SKM-1 treated with dmso at 0.1 percent for 144 hours (cell line): ENCODE data around the gene FMN1.
"Not testable (repeated sequence)": the region's sequence is repeated elsewhere in the genome, so short reads cannot be mapped to it uniquely, and the experiment has no call there.

Experiments used
- DNase-seq: peaks from one replicate; lab custom pipeline; 2025; ENCODE audit not compliant: unreplicated experiment; lab: John Stamatoyannopoulos, UW

Gene FMN1

DNA sequence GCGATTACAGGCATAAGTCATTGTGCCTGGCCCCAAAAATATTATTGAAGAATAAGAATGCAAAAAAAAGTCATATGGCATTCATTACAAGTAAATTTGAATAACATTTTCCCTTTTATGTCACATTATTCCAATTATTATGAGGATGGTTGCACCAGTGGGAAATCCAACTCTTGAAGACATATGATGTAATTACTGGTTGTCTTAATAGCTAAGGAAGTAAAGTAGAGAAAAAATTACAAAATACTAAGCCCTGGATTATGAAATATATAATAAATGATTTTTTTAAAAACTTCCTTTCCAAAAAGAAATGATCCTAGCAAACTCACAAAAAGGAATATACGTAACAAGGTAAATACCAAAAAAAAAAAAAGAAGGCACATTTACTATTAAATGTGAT is 98.9 kb downstream of the FMN1 start:
- DNase-seq, result no peak

DNA sequence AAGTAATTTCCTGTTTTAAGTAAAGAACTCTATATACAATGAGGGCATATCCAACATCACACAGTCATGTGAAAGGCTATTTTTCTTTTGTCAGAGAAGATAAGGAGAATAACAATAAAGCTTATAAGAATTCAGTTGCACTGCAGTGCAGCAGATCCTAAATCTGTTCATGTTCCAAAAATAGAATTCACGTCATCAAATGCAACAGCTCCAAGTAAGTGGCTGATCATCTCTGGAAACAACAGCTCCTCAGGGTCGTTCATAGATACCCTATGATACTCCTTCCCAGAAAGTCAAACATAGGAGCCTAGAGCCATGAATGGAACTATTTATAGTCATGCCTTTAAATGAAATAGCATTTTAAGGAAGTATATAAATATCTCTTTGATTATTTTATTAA is 100.2 kb downstream of the FMN1 start:
- no peak for DNase-seq

DNA sequence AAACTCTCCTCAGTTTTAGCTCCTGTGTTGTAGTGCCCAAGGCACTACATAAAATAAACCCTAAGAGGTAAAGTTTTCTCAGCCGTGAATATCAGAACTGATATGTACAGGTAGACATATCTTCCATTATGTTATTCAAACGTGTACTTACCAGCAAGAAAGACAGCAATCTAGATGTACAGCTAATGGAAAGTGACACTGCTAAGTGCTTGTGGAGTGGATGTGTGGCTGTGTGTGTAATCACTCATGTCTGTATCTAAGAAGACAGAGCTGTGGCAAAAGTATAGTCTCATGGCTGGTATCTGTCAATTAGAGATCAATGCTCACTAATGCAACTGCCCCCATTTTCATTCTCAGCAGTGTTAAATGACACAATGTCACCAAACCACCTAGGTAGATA is 101.3 kb downstream of the FMN1 start:
- no peak for DNase-seq

DNA sequence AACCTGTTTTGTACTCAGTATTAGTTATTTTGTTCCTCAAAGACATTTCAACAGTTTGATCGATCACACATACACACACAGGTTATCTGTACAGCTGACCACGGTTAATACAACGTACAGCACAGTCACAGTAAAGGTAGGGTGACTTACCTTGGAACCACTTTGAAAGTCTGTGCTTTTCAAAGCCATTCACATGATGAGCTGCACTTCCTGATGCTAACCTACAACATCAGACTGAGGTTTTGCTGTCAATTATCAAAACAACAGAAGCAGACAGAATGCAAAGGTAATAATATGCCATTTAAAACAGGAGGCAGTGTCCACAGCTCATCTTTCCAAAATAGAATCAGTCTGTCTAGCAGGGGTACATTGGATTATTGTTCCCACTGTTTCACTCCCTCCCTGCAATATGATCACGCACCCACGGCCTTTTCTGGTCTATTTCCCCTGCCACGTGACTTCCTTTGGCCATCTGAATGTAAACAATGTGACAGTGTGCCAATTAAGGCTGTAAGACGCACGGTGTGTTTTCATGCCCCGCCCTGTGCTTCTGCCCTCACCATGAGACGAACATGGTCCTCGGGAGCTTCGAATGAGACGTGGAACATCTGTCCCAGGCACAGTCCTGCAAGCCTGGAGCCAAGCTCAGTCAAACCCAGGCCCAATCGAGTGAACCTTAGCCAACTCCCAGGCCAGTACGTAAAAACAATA is 102.4 kb downstream of the FMN1 start:
- no peak for DNase-seq

DNA sequence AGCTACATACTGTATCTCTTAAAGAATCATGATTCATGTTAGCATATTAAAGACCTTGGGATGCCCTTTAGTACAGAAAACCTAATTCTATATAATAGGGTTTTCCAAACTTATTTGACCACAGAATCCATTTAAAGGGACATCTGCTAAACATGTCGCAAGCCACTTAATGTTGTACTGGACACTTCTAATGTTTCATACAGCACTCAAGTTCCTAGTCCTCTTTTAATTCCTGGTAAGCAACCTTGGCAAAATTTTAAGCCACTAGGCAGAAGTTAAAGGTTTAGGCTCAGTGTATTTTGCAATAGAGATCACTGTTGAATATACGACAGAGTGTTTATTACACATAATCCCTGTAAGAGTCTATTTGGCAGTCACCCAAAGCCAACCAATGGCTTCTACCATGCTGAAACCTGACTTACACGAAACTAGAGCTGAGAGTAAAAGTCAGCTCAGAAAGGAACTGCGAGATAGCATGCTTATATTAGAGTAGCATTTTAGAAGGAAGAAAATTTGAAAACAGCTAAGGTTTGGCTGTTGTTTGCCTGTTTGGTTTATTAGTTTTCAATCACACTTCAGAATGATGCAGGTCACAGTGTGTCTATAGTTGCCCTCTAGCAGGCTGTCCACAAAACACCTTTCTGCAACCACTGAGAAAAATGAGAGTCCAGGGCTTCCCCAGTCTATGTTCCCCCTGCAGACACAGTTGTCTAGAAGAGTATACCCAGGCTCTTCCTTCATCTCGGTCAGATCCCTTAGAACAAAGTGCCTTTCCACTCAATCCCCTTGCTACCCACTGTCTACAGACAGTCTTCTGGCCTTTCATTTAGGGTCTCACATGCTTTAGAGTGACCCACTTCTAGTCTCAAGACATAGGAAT is 104.4 kb downstream of the FMN1 start:
- peak; percentile 6 for DNase-seq

DNA sequence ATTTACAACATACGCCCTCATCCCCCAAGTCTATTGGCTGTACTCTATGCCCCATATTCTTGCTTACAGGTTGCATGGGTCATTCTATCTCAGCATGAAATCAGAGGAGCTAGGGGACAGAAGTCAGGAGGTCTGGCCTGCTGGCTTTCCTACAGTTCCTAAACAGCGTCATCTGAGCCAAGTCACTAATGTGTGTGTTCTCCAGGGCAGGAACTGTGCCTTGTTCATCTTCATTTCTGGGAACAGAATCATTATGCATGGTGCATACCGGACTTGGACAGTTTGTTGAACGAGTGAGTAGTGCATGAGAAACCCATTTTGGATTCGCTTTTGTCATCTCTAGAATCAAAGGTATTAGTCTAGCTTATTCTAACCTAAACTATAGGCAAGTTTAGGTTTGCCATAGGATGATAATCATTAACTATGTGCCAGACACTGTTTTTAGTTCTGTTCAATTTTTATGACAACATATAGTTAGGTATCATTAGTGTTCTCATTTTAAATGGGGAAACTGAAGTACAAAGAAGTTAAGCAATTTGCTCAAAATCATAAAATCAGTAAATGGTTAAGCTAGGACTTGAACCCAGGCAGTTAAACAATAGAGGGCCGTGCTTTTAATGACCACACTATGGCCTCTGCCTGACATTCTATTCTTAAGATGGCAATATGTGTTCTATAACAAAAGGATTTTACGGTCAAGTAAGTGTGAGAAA is 105.2 kb downstream of the FMN1 start:
- no peak for DNase-seq

DNA sequence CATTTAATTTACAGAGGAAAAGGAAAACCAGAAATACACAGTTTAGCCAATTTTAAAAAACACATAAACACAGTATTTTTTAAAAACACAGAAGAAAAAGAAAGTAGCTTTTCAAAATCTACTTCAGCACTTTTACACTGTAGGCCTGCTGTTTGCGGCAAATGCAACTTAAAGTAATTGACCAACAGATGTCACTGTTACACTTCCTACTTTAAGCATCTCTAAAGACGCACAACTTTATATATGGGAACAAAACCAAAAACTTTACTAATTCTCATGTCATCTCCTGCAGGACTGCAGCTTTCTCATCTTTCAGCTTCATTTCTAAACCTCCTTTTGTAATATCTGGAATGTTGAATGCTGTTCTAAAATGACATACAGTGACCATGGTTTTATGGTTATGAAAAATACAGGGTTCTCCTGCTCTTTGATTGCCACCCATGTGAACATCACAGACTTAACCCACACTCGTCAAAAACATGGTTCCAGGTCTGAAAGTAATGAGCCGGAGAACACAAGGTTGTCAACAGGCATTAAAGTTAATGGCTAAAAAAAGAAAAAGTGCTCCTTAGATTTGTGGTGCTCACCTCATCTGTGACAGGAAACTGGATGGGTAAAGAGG is 107.9 kb downstream of the FMN1 start:
- peak; percentile 46 for DNase-seq

DNA sequence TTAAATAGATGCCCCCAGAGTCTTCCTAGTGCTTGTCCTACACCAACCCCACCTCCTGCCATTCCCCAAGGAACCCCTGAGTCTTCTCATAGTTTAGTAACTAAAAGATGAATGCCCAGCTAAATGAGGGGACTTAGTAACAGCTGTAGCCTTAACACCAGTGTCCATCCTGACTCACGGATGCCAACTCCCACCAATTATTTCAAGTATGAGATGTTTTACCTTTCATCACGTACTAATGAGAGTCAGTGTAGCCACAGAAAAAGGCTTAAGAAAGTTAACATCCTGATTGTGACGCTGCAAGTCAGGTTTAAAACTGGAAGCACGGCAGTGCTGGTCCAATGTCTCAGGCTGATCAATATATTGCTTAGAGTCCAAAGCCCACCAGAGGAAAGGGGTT is 109.9 kb downstream of the FMN1 start:
- DNase-seq, result no peak

DNA sequence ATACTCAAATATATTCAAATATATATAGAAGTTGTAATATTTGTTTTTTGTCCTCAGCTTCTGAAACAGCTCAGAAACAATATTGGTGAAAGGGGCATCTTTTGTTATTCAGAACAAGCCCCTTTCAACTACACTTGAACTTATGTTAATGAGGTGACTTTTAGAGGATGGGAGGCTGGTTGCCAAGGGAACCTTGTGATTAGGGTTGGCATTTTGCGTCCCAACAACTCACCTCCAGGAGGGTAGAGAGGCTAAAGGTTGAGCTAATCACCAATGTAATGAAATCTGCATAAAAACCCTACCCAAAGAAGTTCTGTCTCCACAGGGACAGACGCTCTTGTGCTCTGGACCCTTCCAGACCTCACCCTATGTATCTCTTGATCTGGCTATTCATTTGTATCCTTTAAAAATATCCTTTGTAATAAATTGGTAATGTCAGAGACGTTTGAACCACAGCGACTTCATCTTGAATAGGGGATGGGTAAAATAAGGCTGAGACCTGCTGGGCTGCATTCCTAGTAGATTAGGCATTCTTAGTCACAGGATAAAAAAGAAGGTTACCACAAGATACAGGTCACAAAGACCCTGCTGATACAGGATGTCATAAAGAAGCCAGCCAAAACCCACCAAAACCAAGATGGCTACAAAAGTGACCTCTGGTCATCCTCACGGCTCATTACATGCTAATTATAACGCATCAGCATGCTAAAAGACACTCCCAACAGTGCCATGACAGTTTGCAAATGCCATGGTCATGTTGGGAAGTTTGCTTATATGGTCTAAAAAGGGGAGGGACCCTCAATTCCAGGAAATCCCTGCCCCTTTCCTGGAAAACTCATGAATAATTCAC is 111.1 kb downstream of the FMN1 start:
- DNase-seq, result no peak

DNA sequence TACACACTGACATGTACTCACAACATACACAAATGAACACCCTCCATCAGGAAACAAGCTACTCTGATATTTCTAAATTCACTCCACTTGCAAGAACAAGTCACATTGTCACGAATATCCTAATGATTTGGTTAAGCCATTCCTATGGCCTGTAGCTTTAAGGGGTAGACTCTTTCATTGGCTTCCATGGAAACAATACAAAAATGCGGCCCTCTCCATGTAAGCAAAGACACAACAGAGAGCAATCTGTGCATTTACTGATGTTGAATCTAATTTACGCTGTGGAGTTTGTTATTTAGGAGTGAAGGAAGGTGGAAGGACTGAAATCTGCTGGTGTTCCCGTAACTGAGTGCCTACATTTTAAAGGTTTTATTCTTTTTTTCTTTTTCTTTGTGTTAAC is 114.5 kb downstream of the FMN1 start:
- DNase-seq, result no peak

DNA sequence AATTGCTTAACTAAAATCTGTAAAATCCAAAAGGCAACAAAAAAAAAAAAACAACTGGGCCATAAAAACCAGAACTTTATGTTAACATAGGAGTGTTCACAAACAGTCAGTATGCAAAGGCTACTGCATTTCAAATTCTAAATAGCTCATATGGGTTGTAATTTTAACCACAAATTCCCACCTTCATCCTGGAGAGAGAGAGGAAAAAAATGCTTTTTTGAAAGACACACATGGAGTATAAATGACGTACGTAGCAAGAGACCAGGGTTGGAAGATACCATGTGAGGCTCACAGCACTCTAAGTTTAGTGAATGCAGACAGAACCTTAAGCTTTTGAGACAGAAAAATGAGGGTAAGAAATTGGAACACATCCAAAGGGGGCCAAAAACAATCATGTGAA is 115.9 kb downstream of the FMN1 start:
- DNase-seq, result no peak

DNA sequence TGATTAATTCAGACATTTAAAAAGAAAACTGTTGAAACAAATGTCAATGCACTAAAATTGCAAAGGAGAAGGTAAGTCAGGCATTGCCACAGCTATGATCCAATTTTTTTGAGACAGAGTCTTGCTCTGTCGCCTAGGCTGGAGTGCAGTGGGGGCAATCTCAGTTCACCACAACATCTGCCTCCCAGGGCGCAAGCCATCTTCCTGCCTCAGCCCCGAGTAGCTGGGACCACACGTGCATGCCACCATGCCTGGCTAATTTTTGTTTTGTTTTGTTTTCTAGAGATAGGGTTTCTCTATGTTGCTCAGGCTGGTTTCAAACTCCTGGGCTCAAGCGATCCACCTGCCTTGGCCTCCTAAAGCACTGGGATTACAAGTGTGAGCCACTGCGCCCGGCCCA is 117.6 kb downstream of the FMN1 start:
- DNase-seq, result no peak

DNA sequence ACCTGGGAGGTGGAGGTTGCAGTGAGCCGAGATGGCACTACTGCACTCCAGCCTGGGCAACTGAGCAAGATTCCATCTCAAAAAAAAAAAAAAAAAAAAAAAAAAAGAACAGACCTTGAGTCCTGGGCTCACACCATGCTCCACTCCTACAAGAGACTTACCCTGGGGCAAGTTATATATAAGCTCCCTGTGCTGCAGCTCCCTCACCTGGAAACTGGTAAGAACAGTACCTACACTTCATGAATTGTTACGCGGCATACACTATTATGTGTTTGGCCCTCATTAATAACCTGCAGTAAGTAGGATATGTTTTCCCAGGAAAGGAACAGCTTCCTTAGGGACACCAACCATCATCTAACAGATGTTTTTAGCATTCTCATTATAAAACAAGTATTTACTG is 119.6 kb downstream of the FMN1 start:
- no peak for DNase-seq

DNA sequence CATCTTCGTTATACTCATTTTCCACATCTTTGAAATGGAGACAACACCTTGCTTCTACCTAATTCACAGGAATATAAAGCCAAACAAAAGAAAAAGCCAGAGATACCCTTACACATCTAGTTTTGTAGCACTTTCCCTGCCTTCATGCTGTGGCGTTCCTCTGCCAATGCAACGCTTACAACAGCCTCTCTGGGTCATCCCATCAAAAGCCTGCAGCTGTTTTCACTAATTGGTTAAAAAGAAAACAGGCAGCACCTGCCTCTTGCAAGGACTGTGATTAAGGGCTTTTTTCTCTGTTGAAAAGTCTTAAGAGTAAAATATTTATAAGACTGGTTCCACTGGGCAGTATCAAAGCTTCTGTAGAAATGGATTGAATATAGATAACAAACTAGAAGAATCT is 120.3 kb downstream of the FMN1 start:
- DNase-seq, result no peak

DNA sequence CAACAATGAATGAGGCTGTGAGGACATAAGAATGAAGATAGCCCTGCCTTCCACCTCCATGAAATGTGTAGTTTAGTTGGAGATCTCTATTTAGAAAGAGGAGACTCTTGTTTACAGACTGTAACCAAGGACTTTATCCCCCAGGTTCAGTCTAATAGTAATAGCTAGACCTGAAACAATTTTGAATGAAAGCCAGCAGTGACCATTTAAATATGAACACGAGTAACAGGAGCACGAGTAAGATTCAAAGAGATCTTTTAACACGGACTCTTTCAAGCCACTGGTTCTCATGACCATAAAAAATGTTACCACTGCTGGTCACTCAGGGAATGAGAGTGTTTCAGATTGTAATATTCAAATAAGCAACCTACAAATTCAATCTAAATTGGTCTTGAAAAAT is 123.1 kb downstream of the FMN1 start:
- DNase-seq, result no peak

DNA sequence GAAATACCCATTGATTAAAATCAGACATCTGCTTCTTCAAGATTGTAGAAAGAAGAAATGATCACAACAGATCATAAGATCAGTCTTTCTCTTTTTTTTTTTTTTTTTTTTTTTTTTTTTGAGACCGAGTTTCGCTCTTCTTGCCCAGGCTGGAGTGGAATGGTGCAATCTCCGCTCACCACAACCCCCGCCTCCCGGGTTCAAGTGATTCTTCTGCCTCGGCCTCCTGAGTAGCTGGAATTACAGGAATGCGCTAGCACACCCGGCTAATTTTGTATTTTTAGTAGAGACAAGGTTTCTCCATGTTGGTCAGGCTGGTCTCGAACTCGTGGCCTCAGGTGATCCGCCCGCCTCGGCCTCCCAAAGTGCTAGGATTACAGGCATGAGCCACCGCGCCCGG is 124.6 kb downstream of the FMN1 start:
- not testable (repeated sequence) for DNase-seq

DNA sequence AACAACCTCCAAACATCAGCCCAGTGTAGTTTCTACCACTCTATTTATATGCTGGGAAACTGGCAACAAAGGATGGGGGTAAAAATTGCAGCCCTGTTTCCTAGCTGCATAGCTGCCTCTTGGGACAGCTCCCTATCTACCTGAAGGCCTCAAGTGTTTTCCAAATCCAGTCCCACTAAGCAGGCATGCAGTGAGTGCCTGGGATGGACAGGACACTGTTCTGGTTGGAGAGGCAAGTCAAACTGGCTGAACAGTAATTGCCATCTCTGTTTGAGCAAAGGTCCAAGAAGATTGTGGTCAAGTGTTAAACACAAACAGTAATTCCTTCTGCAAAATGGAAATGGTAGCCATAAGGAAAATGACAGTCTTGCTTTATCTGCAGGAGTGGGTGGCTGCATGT is 125.4 kb downstream of the FMN1 start:
- DNase-seq, result no peak

DNA sequence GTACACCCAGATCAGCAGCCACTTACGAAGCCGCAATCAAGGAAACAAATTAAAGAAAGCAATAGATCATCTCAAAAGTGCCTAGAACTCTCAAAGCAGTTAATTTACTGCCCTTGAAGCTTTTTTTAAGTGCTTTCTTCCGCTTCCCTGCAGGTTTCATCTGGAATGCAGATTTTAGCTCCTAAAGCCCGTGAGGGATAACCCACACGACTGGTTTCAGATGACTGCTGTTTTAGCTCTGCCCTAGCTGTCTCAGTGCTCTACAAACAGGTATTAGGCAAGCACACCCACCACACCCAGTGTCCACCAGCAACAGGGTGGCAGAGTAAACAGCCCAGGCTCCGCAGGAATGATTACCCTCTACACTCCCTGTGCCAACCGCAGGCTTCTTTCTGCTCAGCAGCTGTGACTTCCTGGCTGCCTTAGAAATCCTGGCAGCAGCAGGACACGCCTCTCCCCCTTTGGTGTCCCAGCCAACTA is 126.0 kb downstream of the FMN1 start:
- DNase-seq, result no peak

DNA sequence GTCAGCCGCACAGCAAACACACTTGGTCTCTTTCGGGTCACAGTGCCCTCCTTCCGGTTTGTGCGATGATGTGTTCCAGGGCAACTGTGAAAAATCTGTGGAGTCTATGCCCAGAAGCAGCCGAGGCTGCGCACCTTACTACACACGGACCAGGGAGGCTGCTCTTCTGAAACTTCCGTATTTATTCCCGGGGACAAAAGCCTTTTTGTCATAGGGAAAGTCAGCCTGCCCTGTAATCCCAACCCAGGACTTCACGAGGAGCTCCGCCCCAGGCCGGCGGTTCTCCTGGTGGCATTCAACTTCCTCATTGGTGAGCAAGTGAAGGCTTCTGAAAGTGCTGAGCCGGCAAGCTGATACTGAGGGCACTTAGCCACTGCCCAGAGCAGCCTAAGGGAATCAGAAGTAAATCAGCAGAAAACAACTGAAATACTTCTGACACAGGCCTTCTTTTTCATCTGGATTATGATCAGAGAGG is 126.5 kb downstream of the FMN1 start:
- DNase-seq, result peak; percentile 59

DNA sequence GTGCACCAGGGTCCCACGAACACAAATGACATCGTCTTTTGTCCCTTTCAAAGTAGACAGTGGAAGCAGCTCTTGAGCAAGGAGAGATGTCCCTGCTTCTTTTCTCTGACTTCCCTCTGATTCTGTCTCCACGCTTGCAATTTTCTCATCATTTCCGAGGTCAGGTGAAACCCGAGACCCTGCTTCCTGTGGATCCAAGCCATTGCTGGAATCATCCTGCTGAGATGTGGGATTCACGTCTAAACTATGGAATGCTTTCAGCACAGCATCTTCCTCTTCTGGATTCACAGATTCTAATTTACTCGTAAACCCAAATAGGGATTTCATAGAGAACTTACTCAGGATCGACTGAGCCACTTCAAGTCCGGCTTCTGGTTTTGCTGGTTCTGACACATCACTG is 127.1 kb downstream of the FMN1 start:
- DNase-seq, result no peak
